HEK293T (cell line): ENCODE results near the gene NRDE2.

Experiments
- CTCF ChIA-PET: fragments of 350-600 bp; formaldehyde crosslinking; extraction: SDS; loops from one replicate; lab custom pipeline; 2021; ENCODE audit warnings: antibody characterized with exemption, inconsistent platforms; lab: Yijun Ruan, JAX
- POLR2A ChIA-PET: fragments of 350-600 bp; formaldehyde crosslinking; extraction: SDS; loops from one replicate; lab custom pipeline; 2020; ENCODE audit warnings: antibody characterized with exemption, inconsistent platforms; lab: Yijun Ruan, JAX
- DNase-seq: peaks from one replicate; pipeline ENCODE4 v3.0.0; 2012; ENCODE audit warnings: mixed read lengths; ENCODE audit errors: extremely low spot score
- ARNT ChIP-seq: fragments of 450-650 bp; IDR thresholded peaks from 2 replicates; pipeline ENCODE4 v1.6.1; 2017; ENCODE audit warnings: mild to moderate bottlenecking
- BHLHE40 ChIP-seq: fragments of 450-650 bp; IDR thresholded peaks from 2 replicates; pipeline ENCODE4 v1.6.1; 2016; ENCODE audit warnings: mild to moderate bottlenecking, moderate library complexity, borderline replicate concordance
- CTBP1 ChIP-seq: fragments of 450-650 bp; IDR thresholded peaks from 2 replicates; pipeline ENCODE4 v1.6.1; 2016; ENCODE audit warnings: borderline replicate concordance
- ELF4 ChIP-seq: fragments of 450-650 bp; IDR thresholded peaks from 2 replicates; pipeline ENCODE4 v1.6.1; 2017; ENCODE audit warnings: antibody characterized with exemption
- FOXA1 ChIP-seq: fragments of 450-650 bp; IDR thresholded peaks from 2 replicates; pipeline ENCODE4 v1.6.1; 2016; ENCODE audit warnings: mild to moderate bottlenecking
- FOXK2 ChIP-seq: fragments of 450-650 bp; IDR thresholded peaks from 2 replicates; pipeline ENCODE4 v1.6.1; 2016; ENCODE audit warnings: mild to moderate bottlenecking
- FOXM1 ChIP-seq: fragments of 450-650 bp; IDR thresholded peaks from 2 replicates; pipeline ENCODE4 v1.6.1; 2017; ENCODE audit warnings: mild to moderate bottlenecking, borderline replicate concordance
- HDGF ChIP-seq: fragments of 450-650 bp; IDR thresholded peaks from 2 replicates; pipeline ENCODE4 v1.6.1; 2017; ENCODE audit warnings: antibody characterized with exemption, borderline replicate concordance
- L3MBTL2 ChIP-seq: fragments of 450-650 bp; conservative IDR thresholded peaks from 2 replicates; pipeline ENCODE4 v1.6.1; 2016; ENCODE audit warnings: mild to moderate bottlenecking
- LEF1 ChIP-seq: fragments of 450-650 bp; IDR thresholded peaks from 2 replicates; pipeline ENCODE4 v1.6.1; 2017; ENCODE audit warnings: mild to moderate bottlenecking, borderline replicate concordance
- NFRKB ChIP-seq: fragments of 450-650 bp; IDR thresholded peaks from 2 replicates; pipeline ENCODE4 v1.6.1; 2016; ENCODE audit warnings: mild to moderate bottlenecking, moderate library complexity
- PKNOX1 ChIP-seq: fragments of 450-650 bp; IDR thresholded peaks from 2 replicates; pipeline ENCODE4 v1.6.1; 2016
- SP1 ChIP-seq: fragments of 450-650 bp; IDR thresholded peaks from 2 replicates; pipeline ENCODE4 v1.6.1; 2017
- SUZ12 ChIP-seq: fragments of 450-650 bp; IDR thresholded peaks from 2 replicates; pipeline ENCODE4 v1.6.1; 2016; ENCODE audit warnings: mild to moderate bottlenecking
- TARDBP ChIP-seq: fragments of 450-650 bp; IDR thresholded peaks from 2 replicates; pipeline ENCODE4 v1.6.1; 2016
- ZNF384 ChIP-seq: fragments of 450-650 bp; IDR thresholded peaks from 2 replicates; pipeline ENCODE4 v1.6.1; 2016

The NRDE2 gene

GRCh38 chr14:90297876-90298629, 33.7 kb downstream of the NRDE2 start:
- ChIA-PET CTCF (interaction anchor here (0.7 kb wide), 1 partner anchor 461 kb away, joined by 4 read pairs; no protein-coding TSS in a partner anchor), POLR2A (interaction anchor here (0.9 kb wide), 1 partner anchor 84 kb away, joined by 3 read pairs; no protein-coding TSS in a partner anchor)
- no peak for DNase-seq
- TF ChIP-seq L3MBTL2 (no peak), LEF1 (no peak), FOXM1 (no peak), TARDBP (no peak), PKNOX1 (no peak), FOXK2 (no peak), ZNF384 (no peak), BHLHE40 (no peak), ARNT (no peak), ELF4 (no peak), CTBP1 (no peak), HDGF (no peak), SP1 (no peak), FOXA1 (no peak), SUZ12 (no peak), NFRKB (no peak)

- DNase-seq = no peak
- ChIA-PET CTCF (interaction anchor here (0.7 kb wide), 1 partner anchor 85 kb away, joined by 3 read pairs; no protein-coding TSS in a partner anchor), POLR2A (no interaction called here)
- TF ChIP-seq FOXA1 (no peak), ELF4 (no peak), BHLHE40 (no peak), PKNOX1 (no peak), HDGF (no peak), NFRKB (no peak), LEF1 (no peak), L3MBTL2 (no peak), SP1 (no peak), FOXM1 (no peak), TARDBP (no peak), CTBP1 (no peak), ZNF384 (no peak), FOXK2 (no peak), SUZ12 (no peak), ARNT (no peak)
These were observed 35.1 kb downstream of the NRDE2 start for GRCh38 chr14:90296641-90297040.

GRCh38 chr14:90295870-90296516, 35.7 kb downstream of the NRDE2 start:
- TF ChIP-seq TARDBP (no peak), LEF1 (no peak), HDGF (no peak), FOXM1 (no peak), BHLHE40 (no peak), SUZ12 (no peak), ZNF384 (no peak), NFRKB (no peak)
- ChIA-PET CTCF (no interaction called here), POLR2A (no interaction called here)
- no peak for DNase-seq

- no peak for DNase-seq
- no peak for TF ChIP-seq FOXM1
- TF ChIP-seq CTBP1 = no peak
- TF ChIP-seq TARDBP = no peak
- no peak for TF ChIP-seq ARNT
- TF ChIP-seq ELF4 = no peak
- TF ChIP-seq FOXA1 = no peak
- ChIA-PET POLR2A (no interaction called here), CTCF (no interaction called here)
These were observed 36.9 kb downstream of the NRDE2 start for GRCh38 chr14:90294872-90295271.

GRCh38 chr14:90293766-90294730, 37.7 kb downstream of the NRDE2 start:
- CTCF ChIA-PET = no interaction called here
- TF ChIP-seq ZNF384 (no peak), BHLHE40 (no peak), PKNOX1 (no peak), FOXM1 (no peak), LEF1 (no peak), FOXA1 (no peak), SP1 (no peak), ELF4 (no peak), CTBP1 (no peak), NFRKB (no peak), HDGF (no peak), SUZ12 (no peak), ARNT (no peak), L3MBTL2 (no peak), FOXK2 (no peak)
- POLR2A ChIA-PET = no interaction called here
- no peak for DNase-seq
